HG03457 (cell line): Measurements from ENCODE around the gene DHX58.

Source experiments
- ATAC-seq: cut with Tn5 transposase; IDR thresholded peaks from one replicate; pipeline ENCODE4 v1.9.1; 2021; ENCODE audit warnings: moderate number of reproducible peaks; ENCODE audit not compliant: unreplicated experiment

DHX58 gene

DNA sequence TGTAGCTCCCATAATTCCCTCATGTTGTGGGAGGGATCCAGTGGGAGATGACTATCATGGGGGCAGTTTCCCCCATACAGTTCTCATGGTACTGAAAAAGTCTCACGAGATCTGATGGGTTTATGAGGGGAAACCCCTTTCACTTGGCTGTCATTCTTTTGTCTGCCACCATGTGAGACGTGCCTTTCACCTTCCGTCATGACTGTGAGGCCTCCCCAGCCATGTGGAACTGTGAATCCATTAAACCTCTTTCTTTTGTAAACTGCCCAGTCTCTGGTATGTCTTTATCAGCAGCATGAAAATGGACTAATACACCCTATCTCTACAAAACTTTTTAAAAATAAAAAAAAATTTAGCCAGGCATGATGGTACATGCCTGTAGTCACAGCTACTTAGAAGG is 55.9 kb downstream of the DHX58 start:
- ATAC-seq: no peak

DNA sequence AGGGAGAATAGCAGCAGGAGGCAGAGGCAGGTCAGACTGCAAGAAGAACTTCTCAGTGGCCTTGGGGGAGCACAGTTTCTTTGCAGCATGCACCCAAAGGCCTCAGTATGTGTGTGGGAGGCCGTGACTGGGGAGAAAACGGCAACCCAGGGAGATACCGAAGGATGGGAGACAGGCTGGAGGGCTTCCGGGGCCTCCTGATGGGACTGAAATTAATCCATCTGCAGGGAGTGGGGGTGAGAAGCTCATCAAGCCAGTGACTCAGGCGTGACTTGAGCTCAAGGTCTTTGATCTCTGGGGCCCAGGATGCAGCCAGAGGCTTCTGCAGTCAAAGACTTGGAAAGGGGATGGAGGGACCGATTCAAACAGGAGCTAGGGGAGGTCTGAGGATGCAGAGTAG is 57.0 kb downstream of the DHX58 start:
- no peak for ATAC-seq

DNA sequence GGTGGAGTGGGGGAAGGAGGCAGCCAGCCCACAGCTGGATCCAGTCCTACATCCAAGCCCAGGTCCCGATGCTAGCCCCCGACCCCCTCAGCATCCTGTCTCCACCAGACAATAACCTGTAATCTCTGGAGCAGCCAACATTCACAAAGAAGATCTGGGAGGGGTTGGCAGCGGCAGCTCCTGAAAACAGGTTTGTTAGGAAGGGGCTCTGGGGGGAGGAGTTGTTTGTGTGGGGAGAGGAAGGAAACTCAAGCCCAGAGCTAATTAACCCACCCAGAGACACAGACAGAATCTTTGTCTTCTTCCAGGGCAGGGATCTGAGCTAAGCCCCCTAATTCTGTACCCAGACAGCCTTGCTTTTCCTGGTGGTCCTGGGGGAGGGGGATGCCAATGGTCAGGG is 57.5 kb downstream of the DHX58 start:
- ATAC-seq: no peak

DNA sequence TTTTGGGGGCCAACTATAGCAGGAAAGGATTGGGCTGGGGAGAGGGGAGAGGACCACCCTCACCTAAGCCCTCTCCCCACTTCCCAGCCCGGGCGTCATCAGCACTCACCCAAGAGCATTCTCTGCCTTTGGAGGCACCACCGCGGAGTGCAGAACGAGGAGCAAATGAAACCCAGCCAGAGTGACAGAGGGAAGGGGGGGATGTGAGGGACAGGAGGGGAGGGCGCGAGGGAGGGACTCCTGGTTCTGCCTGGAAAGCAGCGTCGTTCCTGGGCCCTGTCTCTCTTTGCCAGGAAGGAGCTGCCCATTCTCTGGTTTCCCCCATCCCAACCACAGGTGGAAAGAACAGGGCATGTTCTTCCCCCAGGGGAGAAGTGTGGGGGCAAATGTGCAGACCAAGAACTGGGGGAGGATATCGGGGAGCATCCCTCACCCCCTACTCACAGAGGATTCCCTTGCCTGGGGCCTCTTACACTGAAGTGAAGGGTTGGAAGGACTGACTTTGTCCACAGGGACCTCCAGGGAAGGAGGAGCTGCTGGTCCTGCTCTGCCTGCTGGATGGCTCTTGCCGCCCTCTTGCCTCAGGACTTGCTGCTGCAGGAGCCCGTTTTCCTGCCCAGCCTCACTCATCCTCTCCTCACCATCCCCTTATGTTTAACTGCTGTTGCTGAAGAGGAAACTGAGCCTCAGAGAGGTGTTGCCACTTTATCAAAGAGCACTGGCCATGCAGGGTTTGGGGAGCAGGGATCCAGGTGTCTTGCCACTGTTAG is 58.6 kb downstream of the DHX58 start:
- no peak for ATAC-seq

DNA sequence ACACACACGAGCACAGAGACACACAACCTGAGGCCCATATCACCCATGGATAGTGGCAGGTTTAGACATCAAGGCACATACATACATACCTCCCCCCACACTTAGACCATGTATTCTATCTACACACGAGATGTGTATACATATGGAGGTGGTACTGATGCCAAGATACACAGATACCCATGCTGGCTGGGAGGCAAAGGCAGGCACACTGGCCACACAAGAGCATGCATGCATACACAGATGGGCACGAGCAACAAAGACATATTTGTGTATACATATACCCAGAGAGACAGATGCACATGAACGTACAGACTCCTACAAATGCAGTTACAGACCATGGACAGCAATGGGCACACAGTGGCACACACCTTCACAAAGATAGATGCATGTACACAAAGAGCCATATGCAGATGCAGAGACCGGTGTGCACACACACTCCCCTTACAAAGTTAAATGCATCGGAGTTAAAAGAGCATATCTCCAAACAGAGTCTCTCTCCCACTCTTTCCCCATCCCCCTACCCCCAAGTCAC is 60.1 kb downstream of the DHX58 start:
- ATAC-seq: no peak

DNA sequence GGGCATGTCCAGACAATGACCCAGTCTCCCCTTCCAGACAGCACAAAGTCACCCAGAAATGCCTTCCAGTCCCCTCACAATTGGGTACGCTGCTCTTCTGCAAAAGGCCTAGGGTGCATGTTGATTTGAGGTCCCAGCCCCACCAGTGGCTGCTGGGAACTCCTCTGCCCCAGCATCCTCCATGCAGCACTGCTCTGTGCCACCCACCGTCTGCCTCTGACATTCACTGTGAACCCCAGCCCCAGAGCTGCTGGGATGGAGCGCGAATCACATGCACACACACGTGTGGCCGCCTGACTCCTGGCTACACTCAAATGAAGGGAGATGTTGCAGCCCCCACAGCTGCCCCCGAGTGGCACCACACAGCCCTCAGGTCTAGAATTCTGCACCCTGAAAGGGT is 60.9 kb downstream of the DHX58 start:
- ATAC-seq: no peak
